ENCODE results near the gene UCK1.
"Not testable (repeated sequence)": the region's sequence is repeated elsewhere in the genome, so short reads cannot be mapped to it uniquely, and the experiment has no call there.

The UCK1 gene

DNA sequence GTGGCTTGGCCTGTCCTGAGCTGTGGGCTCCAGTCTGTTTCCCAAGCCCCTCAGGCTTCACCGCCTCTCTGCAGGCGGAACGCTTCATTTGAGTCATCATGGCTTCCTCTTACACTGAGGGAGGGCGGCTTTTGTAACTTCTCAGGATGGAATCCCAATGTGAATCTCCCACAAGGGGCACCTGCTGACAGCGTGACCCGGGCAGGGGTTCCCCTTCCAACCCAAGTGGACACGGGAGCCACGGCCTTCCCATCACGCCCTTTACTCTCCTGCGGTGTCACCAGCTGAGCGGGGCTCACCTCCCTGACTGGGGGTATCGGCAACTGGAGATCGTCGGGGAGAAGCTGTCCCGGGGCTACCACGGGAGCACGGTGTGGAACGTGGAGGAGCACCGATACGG is 12.5 kb downstream of the UCK1 start:
- Histone ChIP-seq H3K4me3 (ENCODE audit: low read length) (no peak overlapping the region), H3K36me3 (ENCODE audit: insufficient read depth, low read length) (peaks cover 89% of the 10 kb centered on the region), H3K4me1 (ENCODE audit: insufficient read depth, low read length) (no peaks in the 10 kb centered on the region), H3K9me3 (ENCODE audit: insufficient read depth, low read depth, low read length) (0 out of 2 replicates have a peak, but pooled peaks cover 4% of the 10 kb centered on the region), H3K9ac (ENCODE audit: low read depth, low read length) (no peak overlapping the region), H3K27me3 (ENCODE audit: insufficient read depth, low read length) (no peaks in the 10 kb centered on the region), H3K27ac (ENCODE audit: low read depth, low read length) (no peak overlapping the region)
- WGBS: 96% methylated on average over 20 of the region's 20 CpGs

DNA sequence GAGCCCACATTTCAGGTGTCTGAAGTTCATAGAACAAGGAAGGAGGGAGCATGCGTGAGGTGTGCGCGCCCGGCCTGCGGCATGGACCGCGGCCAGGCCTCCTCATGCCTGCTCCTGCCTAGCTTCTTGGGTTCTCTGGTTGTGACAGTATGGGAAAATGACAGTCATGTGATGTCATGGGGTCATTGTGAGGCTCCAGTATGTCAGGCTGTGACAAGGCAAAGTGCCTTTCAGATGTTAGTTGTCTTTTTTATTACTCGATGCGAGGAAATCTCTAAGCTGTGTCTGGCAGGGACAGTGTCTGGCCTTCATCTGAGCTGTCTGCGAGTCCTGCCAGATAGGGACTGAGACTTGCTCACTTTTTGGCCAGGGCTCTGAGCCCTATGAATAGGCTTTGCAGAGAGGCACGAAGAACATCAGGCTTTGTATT is 13.3 kb downstream of the UCK1 start:
- no peaks in the 10 kb centered on the region for H3K27me3 ChIP-seq (ENCODE audit: insufficient read depth, low read length)
- H3K4me1 ChIP-seq (ENCODE audit: insufficient read depth, low read length): no peaks in the 10 kb centered on the region
- H3K36me3 ChIP-seq (ENCODE audit: insufficient read depth, low read length): peaks cover 88% of the 10 kb centered on the region
- H3K4me3 ChIP-seq (ENCODE audit: low read length): no peak overlapping the region
- 96% methylated on average over 11 of the region's 11 CpGs for WGBS
- no peak overlapping the region for H3K9ac ChIP-seq (ENCODE audit: low read depth, low read length)
- 0 out of 2 replicates have a peak, but pooled peaks cover 4% of the 10 kb centered on the region for H3K9me3 ChIP-seq (ENCODE audit: insufficient read depth, low read depth, low read length)
- no peak overlapping the region for H3K27ac ChIP-seq (ENCODE audit: low read depth, low read length)

- H3K27me3 ChIP-seq (ENCODE audit: insufficient read depth, low read length): no peaks in the 10 kb centered on the region
- WGBS: 96% methylated on average over 9 of the region's 9 CpGs
- H3K27ac ChIP-seq (ENCODE audit: low read depth, low read length): no peak overlapping the region
- H3K4me1 ChIP-seq (ENCODE audit: insufficient read depth, low read length): no peaks in the 10 kb centered on the region
- no peak overlapping the region for H3K4me3 ChIP-seq (ENCODE audit: low read length)
- H3K9ac ChIP-seq (ENCODE audit: low read depth, low read length): no peak overlapping the region
- H3K36me3 ChIP-seq (ENCODE audit: insufficient read depth, low read length): peaks cover 86% of the 10 kb centered on the region
- 0 out of 2 replicates have a peak, but pooled peaks cover 4% of the 10 kb centered on the region for H3K9me3 ChIP-seq (ENCODE audit: insufficient read depth, low read depth, low read length)
Measured at GRCh38 chr9:131516930-131517329, 14.1 kb downstream of the UCK1 start.

GRCh38 chr9:131516100-131516499 is 15.0 kb downstream of the UCK1 start:
- WGBS: 91% methylated on average over 15 of the region's 15 CpGs
- no peaks in the 10 kb centered on the region for H3K27me3 ChIP-seq (ENCODE audit: insufficient read depth, low read length)
- H3K4me3 ChIP-seq (ENCODE audit: low read length): no peak overlapping the region
- H3K27ac ChIP-seq (ENCODE audit: low read depth, low read length): no peak overlapping the region
- no peaks in the 10 kb centered on the region for H3K4me1 ChIP-seq (ENCODE audit: insufficient read depth, low read length)
- H3K9me3 ChIP-seq (ENCODE audit: insufficient read depth, low read depth, low read length): 0 out of 2 replicates have a peak, but pooled peaks cover 4% of the 10 kb centered on the region
- peaks cover 86% of the 10 kb centered on the region for H3K36me3 ChIP-seq (ENCODE audit: insufficient read depth, low read length)
- H3K9ac ChIP-seq (ENCODE audit: low read depth, low read length): no peak overlapping the region

DNA sequence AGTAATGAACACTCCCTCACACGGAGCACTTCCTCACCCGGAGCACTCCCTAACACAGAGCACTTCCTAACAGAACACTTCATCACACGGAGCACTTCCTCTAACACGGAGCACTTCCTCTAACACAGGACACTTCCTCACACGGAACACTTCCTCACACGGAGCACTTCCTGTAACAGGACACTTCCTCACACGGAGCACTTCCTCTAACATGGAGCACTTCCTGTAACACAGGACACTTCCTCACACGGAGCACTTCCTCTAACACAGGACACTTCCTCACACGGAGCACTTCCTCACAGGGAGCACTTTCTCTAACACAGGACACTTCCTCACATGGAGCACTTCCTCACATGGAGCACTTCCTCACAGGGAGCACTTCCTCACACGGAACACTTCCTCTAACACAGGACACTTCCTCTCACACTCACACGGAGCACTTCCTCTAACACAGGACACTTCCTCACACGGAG is 15.5 kb downstream of the UCK1 start:
- H3K36me3 ChIP-seq (ENCODE audit: insufficient read depth, low read length): peaks cover 89% of the 10 kb centered on the region
- not testable (repeated sequence) for H3K9ac ChIP-seq (ENCODE audit: low read depth, low read length); H3K4me1 ChIP-seq (ENCODE audit: insufficient read depth, low read length); H3K4me3 ChIP-seq (ENCODE audit: low read length); H3K9me3 ChIP-seq (ENCODE audit: insufficient read depth, low read depth, low read length); H3K27ac ChIP-seq (ENCODE audit: low read depth, low read length); H3K27me3 ChIP-seq (ENCODE audit: insufficient read depth, low read length)
- 86% methylated on average over 11 of the region's 12 CpGs for WGBS

- Histone ChIP-seq H3K36me3 (ENCODE audit: insufficient read depth, low read length) (peaks cover 79% of the 10 kb centered on the region), H3K27me3 (ENCODE audit: insufficient read depth, low read length) (no peaks in the 10 kb centered on the region), H3K27ac (ENCODE audit: low read depth, low read length) (no peak overlapping the region), H3K4me3 (ENCODE audit: low read length) (no peak overlapping the region), H3K9me3 (ENCODE audit: insufficient read depth, low read depth, low read length) (0 out of 2 replicates have a peak, but pooled peaks cover 4% of the 10 kb centered on the region), H3K4me1 (ENCODE audit: insufficient read depth, low read length) (no peaks in the 10 kb centered on the region), H3K9ac (ENCODE audit: low read depth, low read length) (no peak overlapping the region)
- 95% methylated on average over 15 of the region's 15 CpGs for WGBS
Measured at GRCh38 chr9:131513177-131513576, 17.9 kb downstream of the UCK1 start.

- Histone ChIP-seq H3K4me3 (ENCODE audit: low read length) (no peak overlapping the region), H3K9ac (ENCODE audit: low read depth, low read length) (no peak overlapping the region), H3K27ac (ENCODE audit: low read depth, low read length) (no peak overlapping the region), H3K4me1 (ENCODE audit: insufficient read depth, low read length) (no peaks in the 10 kb centered on the region), H3K9me3 (ENCODE audit: insufficient read depth, low read depth, low read length) (0 out of 2 replicates have a peak, but pooled peaks cover 4% of the 10 kb centered on the region), H3K27me3 (ENCODE audit: insufficient read depth, low read length) (no peaks in the 10 kb centered on the region), H3K36me3 (ENCODE audit: insufficient read depth, low read length) (peaks cover 74% of the 10 kb centered on the region)
- 97% methylated on average over 6 of the region's 6 CpGs for WGBS
Measured at GRCh38 chr9:131511880-131512279, 19.2 kb downstream of the UCK1 start.

DNA sequence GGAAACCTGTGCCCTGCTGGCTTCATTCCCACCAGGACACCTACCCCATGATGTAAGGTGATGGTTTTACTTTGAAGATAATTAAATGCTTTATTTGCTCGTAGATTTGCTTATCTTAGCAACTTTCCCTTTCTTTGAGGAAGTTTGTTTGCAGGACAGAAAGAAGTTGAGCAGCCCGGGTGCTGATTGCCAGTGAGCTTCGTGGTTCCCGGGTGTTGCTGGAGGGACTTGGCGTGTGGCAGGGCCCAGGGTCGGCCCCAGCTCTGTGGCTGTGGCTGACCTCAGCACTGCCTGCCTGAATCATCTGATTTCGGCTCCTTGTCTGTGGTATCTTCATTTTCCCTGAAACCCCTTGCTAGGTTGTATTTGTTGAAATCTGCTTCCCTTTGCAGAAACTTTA is 19.6 kb downstream of the UCK1 start:
- H3K36me3 ChIP-seq (ENCODE audit: insufficient read depth, low read length): peaks cover 71% of the 10 kb centered on the region
- no peak overlapping the region for H3K27ac ChIP-seq (ENCODE audit: low read depth, low read length)
- 83% methylated on average over 7 of the region's 7 CpGs for WGBS

GRCh38 chr9:131505012-131505411 is 26.1 kb downstream of the UCK1 start:
- Histone ChIP-seq H3K36me3 (ENCODE audit: insufficient read depth, low read length) (peaks cover 27% of the 10 kb centered on the region), H3K27me3 (ENCODE audit: insufficient read depth, low read length) (0 out of 2 replicates have a peak, but pooled peaks cover 5% of the 10 kb centered on the region), H3K4me1 (ENCODE audit: insufficient read depth, low read length) (peaks cover 4% of the 10 kb centered on the region; the same call in 1 of the 2 replicates), H3K27ac (ENCODE audit: low read depth, low read length) (no peak overlapping the region), H3K9ac (ENCODE audit: low read depth, low read length) (no peak overlapping the region), H3K9me3 (ENCODE audit: insufficient read depth, low read depth, low read length) (no peaks in the 10 kb centered on the region), H3K4me3 (ENCODE audit: low read length) (no peak overlapping the region)
- WGBS: 91% methylated on average over 8 of the region's 8 CpGs

More for the DNA sequence above, 19.6 kb downstream of the UCK1 start:
- Histone ChIP-seq H3K4me1 (ENCODE audit: insufficient read depth, low read length) (no peaks in the 10 kb centered on the region), H3K27me3 (ENCODE audit: insufficient read depth, low read length) (no peaks in the 10 kb centered on the region), H3K9ac (ENCODE audit: low read depth, low read length) (no peak overlapping the region), H3K9me3 (ENCODE audit: insufficient read depth, low read depth, low read length) (0 out of 2 replicates have a peak, but pooled peaks cover 4% of the 10 kb centered on the region), H3K4me3 (ENCODE audit: low read length) (no peak overlapping the region)

DNA sequence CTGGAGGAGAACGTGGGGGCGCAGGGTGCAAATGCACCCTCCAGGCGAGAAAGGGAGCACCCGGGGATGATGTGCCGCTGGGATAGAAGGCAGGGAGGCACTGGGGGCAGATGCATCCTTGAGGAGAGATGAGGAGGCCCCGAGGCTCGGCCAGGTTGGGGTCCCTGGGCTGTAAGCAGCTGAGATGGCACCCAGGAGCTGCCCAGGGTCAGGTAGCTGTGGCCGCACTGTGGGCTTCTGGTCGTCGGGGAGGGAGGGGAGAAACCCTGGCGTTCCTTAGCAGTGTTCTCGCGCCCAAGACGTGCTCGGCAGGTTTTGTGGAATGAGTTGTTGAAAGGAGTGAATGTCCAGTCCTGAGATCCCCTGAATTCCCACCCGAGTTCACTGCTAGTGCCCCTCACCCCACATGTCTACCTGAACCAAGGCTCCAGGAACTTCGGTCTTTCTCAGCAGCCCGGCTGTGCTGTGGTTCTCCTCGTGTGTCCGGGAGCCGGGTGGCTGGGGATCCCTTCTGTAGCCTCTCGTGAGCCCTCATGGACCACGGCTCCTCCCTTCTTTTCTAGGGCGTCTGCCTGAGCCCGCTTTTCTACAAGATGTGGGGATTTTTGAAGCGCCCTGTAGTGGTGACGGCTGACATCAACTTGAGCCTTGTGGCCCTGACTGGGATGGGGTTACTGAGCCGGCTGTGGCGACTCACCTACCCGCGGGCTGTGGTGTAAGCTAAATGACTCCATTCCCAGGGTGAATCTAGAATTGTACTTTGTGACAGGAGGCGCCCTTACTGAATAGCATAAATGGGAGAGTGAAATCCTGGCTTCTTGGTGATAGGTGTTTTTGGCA is 27.2 kb downstream of the UCK1 start:
- H3K27ac ChIP-seq (ENCODE audit: low read depth, low read length): no peak overlapping the region
- H3K4me3 ChIP-seq (ENCODE audit: low read length): peak overlapping the region; percentile 96
- 43% methylated on average over 32 of the region's 32 CpGs for WGBS

More for the DNA sequence above, 27.2 kb downstream of the UCK1 start:
- H3K36me3 ChIP-seq (ENCODE audit: insufficient read depth, low read length): peaks cover 30% of the 10 kb centered on the region
- peak overlapping the region; percentile 75; the same call in 1 of the 2 replicates for H3K9ac ChIP-seq (ENCODE audit: low read depth, low read length)
- H3K9me3 ChIP-seq (ENCODE audit: insufficient read depth, low read depth, low read length): no peaks in the 10 kb centered on the region
- 0 out of 2 replicates have a peak, but pooled peaks cover 5% of the 10 kb centered on the region for H3K27me3 ChIP-seq (ENCODE audit: insufficient read depth, low read length)
- peaks cover 4% of the 10 kb centered on the region; the same call in 1 of the 2 replicates for H3K4me1 ChIP-seq (ENCODE audit: insufficient read depth, low read length)

Data from HUES64 (cell line).